Heart left ventricle (tissue), 13 donors: ENCODE measurements around the gene TRHDE.

Source experiments
- CTCF ChIP-seq, 12 donors: fragments of 200-600 bp; sonication (generic) in 4 of 12; IDR thresholded peaks; one replicate each; pipeline versions ENCODE4 v1.5.0 to v1.8.0; 2018 to 2022; ENCODE audit warnings: antibody characterized with exemption in 12 of 12, mild to moderate bottlenecking in 5 of 12
- POLR2A ChIP-seq, 2 donors: fragments of 450-650 bp; IDR thresholded peaks; one replicate each; pipeline ENCODE4 v1.6.1; 2017; ENCODE audit warnings: antibody characterized with exemption in 2 of 2, mild to moderate bottlenecking in 2 of 2, moderate library complexity in 2 of 2
- donor health status: ischemic (EF 13 %, LVEDD 7.1; RV severe dilation, severe dysfunction).
- donor health status: DM: no; HTN: yes; CAD: no.
- donor health status: DM: no; HTN: no; CAD: no.
- donor health status: ischemic (EF 25% LVEDD 6.9; RV normal size, moderate dysfunction).
- donor health status: ischemic (EF 25% LVEDD 5.7; RV mildly dilated, moderate dysfunction).
- donor health status: ischemic (EF 35%, LVEDD 5.7; RV mildly dilated, moderate dysfunction).
- donor health status: nonischemic (EF 11% LVEDD 7.7; RV severe dilation, severe dysfunction).
- donor health status: DM: yes; HTN: yes; CAD: no.
- donor health status: PGD.
- donor health status: ischemic (EF 29% LVEDD 5.4; RV normal size, mild dysfunction).
- donor health status: nonischemic (EF 23%, LVEDD 6.1; RV moderate dilation, normal function).

DNA sequence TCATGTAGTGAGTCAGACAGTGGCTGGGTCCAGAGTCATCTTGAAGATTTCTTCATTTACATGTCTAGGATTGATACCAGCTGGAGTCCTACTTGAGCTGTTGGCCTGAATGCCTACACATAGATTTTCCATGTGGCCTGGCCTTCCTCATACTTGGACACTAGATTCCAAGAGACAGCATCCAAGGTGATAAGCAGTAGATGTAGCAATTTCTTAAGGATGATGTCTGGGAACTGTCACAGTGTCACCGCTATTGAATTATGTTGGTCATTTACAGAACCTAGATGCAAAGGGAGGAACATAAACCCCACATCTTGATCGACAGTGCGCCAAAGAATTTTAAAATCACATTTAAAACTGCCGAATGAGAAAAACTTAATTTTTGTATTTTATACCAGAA, 412.3 kb downstream of the TRHDE start:
- TF ChIP-seq CTCF (IDR thresholded peaks at IDR 0.05) (no peak), POLR2A (IDR thresholded peaks at IDR 0.05) (no peak)
